Measurements from ENCODE around the gene CTCF.

CTCF gene

DNA sequence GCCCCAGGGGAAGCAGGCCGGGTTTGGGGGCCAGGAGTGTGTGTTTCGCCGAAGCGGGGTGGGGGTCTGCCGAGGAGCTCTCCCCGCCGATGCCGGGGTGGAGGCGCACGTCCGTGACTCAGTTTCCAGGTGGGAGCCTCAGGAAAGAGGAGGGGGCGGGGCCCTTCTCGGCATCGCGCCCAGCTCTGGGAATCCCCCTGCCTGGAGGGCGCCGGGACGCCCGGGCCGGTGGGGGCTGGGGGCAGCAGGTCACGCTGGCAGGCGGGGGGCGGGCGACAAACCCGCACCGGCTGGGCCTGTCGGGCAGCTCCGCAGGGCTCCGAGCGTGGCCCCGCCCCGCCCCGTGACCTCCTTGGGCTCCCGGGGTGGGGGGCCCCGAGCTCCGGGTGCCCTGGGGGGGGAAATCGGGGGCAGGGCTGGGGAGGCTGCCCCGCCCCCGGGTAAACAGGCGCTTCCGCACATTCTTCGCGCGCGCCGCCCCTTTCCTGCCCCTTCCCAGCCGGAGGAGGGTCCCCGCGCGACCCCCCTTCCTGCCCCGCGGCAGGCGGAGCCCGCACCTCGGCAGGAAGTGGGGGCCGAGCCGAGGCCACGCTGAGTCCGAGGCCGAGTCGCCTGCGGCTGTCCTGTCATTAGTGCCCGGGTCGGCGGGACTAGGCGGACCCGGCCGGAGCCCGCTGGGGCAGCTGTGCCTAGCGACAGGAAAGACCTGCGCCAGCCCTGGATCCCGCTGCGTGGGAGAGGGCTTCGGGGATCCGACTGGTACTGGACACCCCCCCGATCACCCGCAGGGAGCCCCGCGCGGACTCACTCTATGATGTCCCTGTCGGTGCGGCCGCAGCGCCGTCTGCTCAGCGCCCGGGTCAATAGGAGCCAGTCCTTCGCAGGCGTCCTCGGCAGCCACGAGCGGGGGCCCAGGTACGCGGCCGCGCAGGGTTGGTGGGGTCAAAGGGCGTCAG lies 24.4 kb upstream of the CTCF start:
- TF ChIP-seq, protein P1, sequence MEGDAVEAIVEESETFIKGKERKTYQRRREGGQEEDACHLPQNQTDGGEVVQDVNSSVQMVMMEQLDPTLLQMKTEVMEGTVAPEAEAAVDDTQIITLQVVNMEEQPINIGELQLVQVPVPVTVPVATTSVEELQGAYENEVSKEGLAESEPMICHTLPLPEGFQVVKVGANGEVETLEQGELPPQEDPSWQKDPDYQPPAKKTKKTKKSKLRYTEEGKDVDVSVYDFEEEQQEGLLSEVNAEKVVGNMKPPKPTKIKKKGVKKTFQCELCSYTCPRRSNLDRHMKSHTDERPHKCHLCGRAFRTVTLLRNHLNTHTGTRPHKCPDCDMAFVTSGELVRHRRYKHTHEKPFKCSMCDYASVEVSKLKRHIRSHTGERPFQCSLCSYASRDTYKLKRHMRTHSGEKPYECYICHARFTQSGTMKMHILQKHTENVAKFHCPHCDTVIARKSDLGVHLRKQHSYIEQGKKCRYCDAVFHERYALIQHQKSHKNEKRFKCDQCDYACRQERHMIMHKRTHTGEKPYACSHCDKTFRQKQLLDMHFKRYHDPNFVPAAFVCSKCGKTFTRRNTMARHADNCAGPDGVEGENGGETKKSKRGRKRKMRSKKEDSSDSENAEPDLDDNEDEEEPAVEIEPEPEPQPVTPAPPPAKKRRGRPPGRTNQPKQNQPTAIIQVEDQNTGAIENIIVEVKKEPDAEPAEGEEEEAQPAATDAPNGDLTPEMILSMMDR (IDR thresholded peaks at IDR 0.05; ENCODE audit: insufficient read depth, low read length, poor library complexity, severe bottlenecking): no peak
- peak overlapping the region; percentile 74 for H3K4me3 ChIP-seq (replicated peaks; ENCODE audit: low read depth, low read length)
- H3K27me3 ChIP-seq (replicated peaks; ENCODE audit: control insufficient read depth, insufficient read depth, low read length): no peaks in the 10 kb centered on the region
- DNase-seq (ENCODE audit: extremely low read depth, insufficient read length): no peak
- H3K36me3 ChIP-seq (ENCODE audit: control insufficient read depth, insufficient read depth, low read length): peaks cover 5% of the 10 kb centered on the region

DNA sequence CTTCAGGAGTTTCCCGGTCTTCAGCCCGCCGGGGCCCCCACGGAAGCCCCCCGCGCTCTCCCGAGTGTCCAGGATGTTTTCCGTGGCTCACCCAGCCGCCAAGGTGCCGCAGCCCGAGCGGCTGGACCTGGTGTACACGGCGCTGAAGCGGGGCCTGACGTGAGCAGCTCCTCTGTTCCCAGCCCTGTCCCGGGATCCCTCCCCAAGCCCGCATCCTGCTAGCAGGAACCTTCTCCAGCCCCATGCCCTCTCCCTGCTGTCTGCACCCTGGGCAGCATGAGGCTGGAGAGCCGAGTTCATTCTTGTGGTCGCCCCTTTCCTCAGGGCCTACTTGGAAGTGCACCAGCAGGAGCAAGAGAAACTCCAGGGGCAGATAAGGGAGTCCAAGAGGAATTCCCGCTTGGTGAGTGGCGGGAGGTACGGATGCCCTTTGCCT lies 23.6 kb upstream of the CTCF start:
- Histone ChIP-seq H3K27me3 (replicated peaks; ENCODE audit: control insufficient read depth, insufficient read depth, low read length) (no peaks in the 10 kb centered on the region), H3K36me3 (ENCODE audit: control insufficient read depth, insufficient read depth, low read length) (peaks cover 10% of the 10 kb centered on the region), H3K4me3 (replicated peaks; ENCODE audit: low read depth, low read length) (peak overlapping the region; percentile 74)
- TF ChIP-seq, protein P1 (IDR thresholded peaks at IDR 0.05; ENCODE audit: insufficient read depth, low read length, poor library complexity, severe bottlenecking): no peak
- no peak for DNase-seq (ENCODE audit: extremely low read depth, insufficient read length)

DNA sequence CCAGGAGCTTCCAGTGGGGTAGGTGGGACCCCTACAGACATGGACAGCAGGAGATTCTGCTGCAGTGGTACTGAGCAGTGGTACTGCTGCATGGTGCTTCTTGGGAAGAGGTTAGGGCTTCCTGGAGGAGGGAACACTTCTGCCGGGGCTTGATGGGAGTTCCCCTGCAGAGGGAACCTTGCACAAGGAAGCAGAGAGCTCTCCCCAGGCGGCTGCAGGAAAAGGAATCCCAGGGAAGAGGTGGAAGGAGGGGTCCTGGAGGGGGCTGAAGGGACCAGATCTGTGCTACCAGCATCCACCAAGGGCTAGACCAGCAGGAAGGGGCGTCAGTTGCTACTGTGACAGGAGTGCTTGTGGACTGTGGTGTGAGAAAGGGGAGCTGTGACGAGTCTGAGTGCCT lies 23.1 kb upstream of the CTCF start:
- Histone ChIP-seq H3K27me3 (replicated peaks; ENCODE audit: control insufficient read depth, insufficient read depth, low read length) (no peaks in the 10 kb centered on the region), H3K36me3 (ENCODE audit: control insufficient read depth, insufficient read depth, low read length) (peaks cover 12% of the 10 kb centered on the region), H3K4me3 (replicated peaks; ENCODE audit: low read depth, low read length) (no peak overlapping the region)
- TF ChIP-seq, protein P1 (IDR thresholded peaks at IDR 0.05; ENCODE audit: insufficient read depth, low read length, poor library complexity, severe bottlenecking): no peak
- DNase-seq (ENCODE audit: extremely low read depth, insufficient read length): no peak

DNA sequence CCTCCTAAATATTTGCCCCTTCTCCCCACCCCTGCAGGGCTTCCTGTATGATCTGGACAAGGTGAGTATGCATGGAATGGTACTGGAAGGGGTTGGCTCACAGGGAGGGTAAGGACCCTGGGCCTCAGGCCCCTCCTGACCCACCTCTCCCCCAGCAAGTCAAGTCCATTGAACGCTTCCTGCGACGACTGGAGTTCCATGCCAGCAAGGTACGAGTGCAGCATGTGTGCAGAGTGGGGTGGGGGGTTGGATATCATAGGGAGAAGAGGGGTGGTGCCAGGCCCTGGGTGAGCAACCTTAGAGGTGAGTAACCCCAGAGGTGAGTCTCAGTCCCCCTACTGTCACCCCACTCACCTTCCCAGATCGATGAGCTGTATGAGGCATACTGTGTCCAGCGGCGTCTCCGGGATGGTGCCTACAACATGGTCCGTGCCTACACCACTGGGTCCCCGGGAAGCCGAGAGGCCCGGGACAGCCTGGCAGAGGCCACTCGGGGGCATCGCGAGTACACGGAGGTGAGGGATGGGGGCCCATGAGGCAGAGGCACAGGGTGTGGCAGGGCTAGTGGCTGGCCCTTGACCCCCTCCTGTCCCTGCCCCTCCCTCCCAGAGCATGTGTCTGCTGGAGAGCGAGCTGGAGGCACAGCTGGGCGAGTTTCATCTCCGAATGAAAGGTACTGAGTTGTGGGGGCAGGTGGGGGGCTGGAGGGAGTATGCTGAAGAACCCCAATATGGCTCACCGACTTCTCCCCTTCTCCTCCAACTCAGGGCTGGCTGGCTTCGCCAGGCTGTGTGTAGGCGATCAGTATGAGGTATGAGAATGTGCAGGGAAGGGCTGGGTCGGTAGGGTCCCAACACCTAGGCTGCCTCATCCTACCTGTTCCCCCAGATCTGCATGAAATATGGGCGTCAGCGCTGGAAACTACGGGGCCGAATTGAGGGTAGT lies 22.4 kb upstream of the CTCF start:
- TF ChIP-seq, protein P1 (IDR thresholded peaks at IDR 0.05; ENCODE audit: insufficient read depth, low read length, poor library complexity, severe bottlenecking): no peak
- H3K4me3 ChIP-seq (replicated peaks; ENCODE audit: low read depth, low read length): no peak overlapping the region
- peaks cover 12% of the 10 kb centered on the region for H3K36me3 ChIP-seq (ENCODE audit: control insufficient read depth, insufficient read depth, low read length)
- DNase-seq (ENCODE audit: extremely low read depth, insufficient read length): no peak
- H3K27me3 ChIP-seq (replicated peaks; ENCODE audit: control insufficient read depth, insufficient read depth, low read length): no peaks in the 10 kb centered on the region

GRCh38 chr16:67540756-67541155 lies 21.6 kb upstream of the CTCF start:
- Histone ChIP-seq H3K27me3 (replicated peaks; ENCODE audit: control insufficient read depth, insufficient read depth, low read length) (no peaks in the 10 kb centered on the region), H3K36me3 (ENCODE audit: control insufficient read depth, insufficient read depth, low read length) (peaks cover 18% of the 10 kb centered on the region), H3K4me3 (replicated peaks; ENCODE audit: low read depth, low read length) (no peak overlapping the region)
- DNase-seq (ENCODE audit: extremely low read depth, insufficient read length): no peak
- TF ChIP-seq, protein P1 (IDR thresholded peaks at IDR 0.05; ENCODE audit: insufficient read depth, low read length, poor library complexity, severe bottlenecking): no peak
